Tibial nerve (tissue), 4 donors: Measurements from ENCODE around the gene CD37. TPM values are rescaled to one million over a fixed set of nuclear protein-coding genes. Genes with fewer than 3 reads are reported as not detected.

Experiments used
- DNase-seq, 2 donors: peaks; one replicate each; pipeline ENCODE4 v3.0.0-alpha.2; 2019; ENCODE audit warnings: low spot score in 2 of 2
- H3K27ac ChIP-seq, 4 donors: fragments of 200-600 bp; sonication (generic) in 3 of 4; one replicate each; pipeline ENCODE4 v1.5.1; 2017 to 2019; ENCODE audit warnings: mild to moderate bottlenecking in 1 of 4
- H3K27me3 ChIP-seq, 2 donors: fragments of 200-600 bp; sonication (generic) in 1 of 2; one replicate each; pipeline versions ENCODE4 v1.5.1 to v1.6.0; 2017 to 2019
- H3K36me3 ChIP-seq, 3 donors: fragments of 200-600 bp; sonication (generic); one replicate each; pipeline ENCODE4 v1.5.1; 2018 to 2019
- H3K4me1 ChIP-seq, 4 donors: fragments of 200-600 bp; sonication (generic) in 3 of 4; one replicate each; pipeline ENCODE4 v1.5.1; 2017 to 2019
- H3K4me3 ChIP-seq, 4 donors: fragments of 200-600 bp; sonication (generic) in 3 of 4; one replicate each; pipeline ENCODE4 v1.5.1; 2017 to 2019; ENCODE audit warnings: mild to moderate bottlenecking in 1 of 4, moderate library complexity in 1 of 4
- H3K9me3 ChIP-seq, 4 donors: fragments of 200-600 bp; sonication (generic) in 3 of 4; one replicate each; pipeline ENCODE4 v1.5.1; 2017 to 2019
- CTCF ChIP-seq, 5 experiments: fragments of 200-600 bp in 3 of 5; fragments of 450-650 bp in 2 of 5; sonication (generic) in 3 of 5; IDR thresholded peaks; one replicate each; pipeline ENCODE4 v1.5.1; 2016 to 2019; ENCODE audit warnings: antibody characterized with exemption in 5 of 5, mild to moderate bottlenecking in 3 of 5, moderate library complexity in 2 of 5
- EP300 ChIP-seq, 2 donors: sonication (generic); formaldehyde crosslinking; IDR thresholded peaks; one replicate each; pipeline ENCODE4 v1.6.1; 2017; ENCODE audit warnings: antibody characterized with exemption in 2 of 2, mild to moderate bottlenecking in 1 of 2
- POLR2A ChIP-seq, 2 donors: fragments of 450-650 bp; IDR thresholded peaks; one replicate each; pipeline ENCODE4 v1.6.1; 2017; ENCODE audit warnings: antibody characterized with exemption in 2 of 2, mild to moderate bottlenecking in 2 of 2, moderate library complexity in 2 of 2
- WGBS, 2 donors: methylation state at CpG; one replicate each; pipeline ENCODE4 v1.1.5; 2018; 5-methylcytosine and 5-hydroxymethylcytosine counted together
- small RNA-seq: library from RNA; depleted of rRNA; stranded (forward); fragments of <200 nt; gene quantifications from one replicate; pipeline ENCODE3, GENCODE V24; 2016
- total RNA-seq, 4 donors: library from RNA; depleted of rRNA; stranded (reverse); fragments of >200 nt; gene quantifications; one replicate each; pipeline ENCODE4 v1.1.0, GENCODE V29; 2016

The CD37 gene
- total RNA-seq, 4 donors from 2014 or later: 9.8 to 18.6 (median 15.8) TPM

DNA sequence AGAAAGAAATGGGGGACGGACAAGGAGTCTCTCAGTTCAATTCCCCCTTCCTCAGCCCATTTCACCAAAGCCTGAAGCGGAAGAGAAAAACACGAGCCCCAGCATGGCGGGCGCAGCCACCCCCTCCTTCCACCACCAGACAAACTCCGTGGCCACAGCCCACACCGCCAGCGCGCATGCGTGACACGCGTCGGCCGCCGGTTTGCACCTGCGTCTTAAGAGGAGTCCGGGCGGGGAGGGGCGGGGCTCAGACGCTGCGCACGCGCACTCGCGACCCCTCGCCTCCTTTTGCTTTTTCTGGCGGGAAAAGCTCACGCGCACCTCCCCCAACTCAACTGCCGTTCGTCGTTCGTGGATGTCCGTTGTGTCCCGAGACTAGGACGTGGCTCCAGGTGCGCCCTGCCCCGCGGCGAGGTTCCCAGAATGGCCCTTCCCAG is 52.7 kb downstream of the CD37 start, which contains the start of gene KASH5:
KASH5 (plus strand) TSS at position 314 of the 437 bp plus-strand sequence. CDS start 2,635 bp downstream, outside the sequence.
- H3K9me3 ChIP-seq: peaks cover 0 to 6% (median under 1%) of the 10 kb centered on the region in 4 donors
- 46 to 65% methylated on average over 40 of the region's 40 CpGs for WGBS, 2 donors
- H3K27ac ChIP-seq: no peak within 1 kb of the TSS
- no peak for TF ChIP-seq POLR2A (IDR thresholded peaks at IDR 0.05)
- TF ChIP-seq EP300 (IDR thresholded peaks at IDR 0.05): no peak
- no peak for TF ChIP-seq CTCF (IDR thresholded peaks at IDR 0.05)
- H3K36me3 ChIP-seq: no peaks in the 10 kb centered on the region
- peak within 1 kb of the TSS in 2 of 4 donors; percentile 26 to 30 for H3K4me3 ChIP-seq
- DNase-seq: peak; percentile 22 to 61
- H3K27me3 ChIP-seq: peaks cover 0 to 28% of the 10 kb centered on the region in 2 donors
- H3K4me1 ChIP-seq: no peaks in the 10 kb centered on the region

DNA sequence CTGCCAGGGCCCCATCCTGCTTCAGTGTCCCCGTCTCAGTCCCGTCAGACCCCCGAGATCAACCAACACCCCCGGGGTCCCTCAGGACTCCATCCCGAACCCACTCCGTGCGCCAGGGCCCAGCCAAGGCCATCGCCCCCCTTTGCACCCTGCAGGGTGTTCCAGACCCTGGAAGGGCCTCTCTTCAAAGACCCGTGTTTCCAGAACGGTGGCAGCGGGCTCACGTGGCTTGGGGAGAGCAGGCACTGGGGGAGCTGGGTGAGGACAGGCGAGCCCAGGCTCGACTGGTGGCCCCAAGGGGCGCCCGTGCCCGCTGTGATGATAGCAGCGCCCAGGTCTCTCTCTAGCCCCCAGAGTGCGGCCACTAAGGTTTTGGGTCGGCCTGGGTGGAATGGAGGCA is 54.2 kb downstream of the CD37 start:
- no peaks in the 10 kb centered on the region for H3K4me1 ChIP-seq
- TF ChIP-seq CTCF (IDR thresholded peaks at IDR 0.05) (no peak), EP300 (IDR thresholded peaks at IDR 0.05) (no peak), POLR2A (IDR thresholded peaks at IDR 0.05) (no peak)
- no peak for DNase-seq
- H3K4me3 ChIP-seq: no peak overlapping the region
- 83 to 89% methylated on average over 15 to 20 of the region's 20 CpGs for WGBS, 2 donors
- no peaks in the 10 kb centered on the region for H3K9me3 ChIP-seq
- no peaks in the 10 kb centered on the region for H3K36me3 ChIP-seq
- H3K27me3 ChIP-seq: peaks cover 0 to 33% of the 10 kb centered on the region in 2 donors
- H3K27ac ChIP-seq: no peak overlapping the region

Small RNA genes lying within 50 kb of the gene (small RNA-seq; reads per million reads assigned to genes)
- gene MIR4324: not detected

Other genes starting within 250 kb of the CD37 start
- gene SNRNP70, start 250.0 kb upstream of the CD37 start, total RNA-seq: 100 to 1,000 TPM; 286 to 444 (median 400) TPM
- 10 to 100 TPM; 15.7 to 24.9 (median 19.6) TPM for gene LIN7B, start 221.0 kb upstream of the CD37 start, total RNA-seq
- 1 to 10 TPM in 3 of 4 donors, not detected in 1; 1.0 to 7.8 (median 5.0) TPM for gene C19orf73, start 216.3 kb upstream of the CD37 start, total RNA-seq
- 1 to 10 TPM; 1.8 to 6.7 (median 3.5) TPM for gene PPFIA3, start 215.9 kb upstream of the CD37 start, total RNA-seq
- gene HRC, start 180.0 kb upstream of the CD37 start, total RNA-seq: 1 to 10 TPM in 3 of 4 donors, under 1 TPM in 1; 0.60 to 4.3 (median 2.6) TPM
- gene TRPM4, start 177.6 kb upstream of the CD37 start, total RNA-seq: 10 to 100 TPM; 12.6 to 22.4 (median 16.7) TPM
- gene SLC6A16, start 10.2 kb upstream of the CD37 start, total RNA-seq: 1 to 10 TPM; 2.6 to 4.6 (median 3.4) TPM
- gene TEAD2, start 27.0 kb downstream of the CD37 start, total RNA-seq: 10 to 100 TPM; 17.8 to 39.0 (median 21.4) TPM
- gene DKKL1, start 28.5 kb downstream of the CD37 start, total RNA-seq: not detected
- not detected for gene KASH5, start 52.8 kb downstream of the CD37 start, total RNA-seq
- not detected for gene PTH2, start 88.0 kb downstream of the CD37 start, total RNA-seq
- gene GFY, start 90.0 kb downstream of the CD37 start, total RNA-seq: not detected
- 1 to 10 TPM; 2.4 to 7.1 (median 6.2) TPM for gene SLC17A7, start 106.1 kb downstream of the CD37 start, total RNA-seq
- gene PIH1D1, start 116.4 kb downstream of the CD37 start, total RNA-seq: 100 to 1,000 TPM in 3 of 4 donors, 10 to 100 TPM in 1; 85.0 to 128 (median 110) TPM
- gene ALDH16A1, start 117.8 kb downstream of the CD37 start, total RNA-seq: 10 to 100 TPM; 33.9 to 70.5 (median 63.5) TPM
- 10 to 100 TPM in 2 of 4 donors, 1 to 10 TPM in 2; 3.6 to 13.8 (median 8.4) TPM for gene FLT3LG, start 138.8 kb downstream of the CD37 start, total RNA-seq
- gene RPL13A, start 152.2 kb downstream of the CD37 start, total RNA-seq: 1,000 to 10,000 TPM; 3,111 to 3,948 (median 3,333) TPM
- 1,000 to 10,000 TPM; 3,554 to 5,283 (median 4,154) TPM for gene RPS11, start 161.0 kb downstream of the CD37 start, total RNA-seq
- 100 to 1,000 TPM; 231 to 410 (median 298) TPM for gene FCGRT, start 177.3 kb downstream of the CD37 start, total RNA-seq
- 100 to 1,000 TPM in 1 of 4 donors, 10 to 100 TPM in 3; 37.9 to 162 (median 49.9) TPM for gene RCN3, start 192.6 kb downstream of the CD37 start, total RNA-seq
- 10 to 100 TPM; 43.0 to 83.1 (median 71.9) TPM for gene NOSIP, start 245.2 kb downstream of the CD37 start, total RNA-seq
- gene PRRG2, start 245.9 kb downstream of the CD37 start, total RNA-seq: under 1 TPM in 3 of 4 donors, not detected in 1; 0.42 to 0.78 (median 0.44) TPM